SK-N-SH (cell line): ENCODE measurements around the gene ATL3. TPM values are rescaled to one million over a fixed set of nuclear protein-coding genes. Genes with fewer than 3 reads are reported as not detected.

Source experiments
- CTCF ChIA-PET: fragments of 300-600, 350-600 bp; formaldehyde crosslinking; extraction: SDS; loops from one replicate; lab custom pipeline; 2021; lab: Yijun Ruan, JAX
- POLR2A ChIA-PET: fragments of 350-600 bp; sonication (Branson Sonifier 250); formaldehyde crosslinking; extraction: SDS; loops from one replicate; lab custom pipeline; 2020; ENCODE audit warnings: antibody characterized with exemption, inconsistent platforms; lab: Yijun Ruan, JAX
- DNase-seq: peaks from one replicate; pipeline ENCODE4 v3.0.0; 2012
- H2AFZ ChIP-seq: fragments of 200-600 bp; sonication (generic); 2 replicates; pipeline ENCODE4 v1.8.1; 2016; ENCODE audit warnings: antibody characterized with exemption, mild to moderate bottlenecking, low read depth
- H3F3A ChIP-seq: fragments of 200-600 bp; sonication (generic); replicated peaks from 2 replicates; pipeline ENCODE3; 2016; ENCODE audit warnings: antibody characterized with exemption, mild to moderate bottlenecking; ENCODE audit not compliant: insufficient read depth
- H3K27ac ChIP-seq, 2 experiments: fragments of 200-500 bp in 1 of 2; fragments of 200-600 bp in 1 of 2; sonication (Bioruptor generic) in 1 of 2; sonication (generic), shearing (Covaris generic) in 1 of 2; 2 replicates each; pipeline versions ENCODE4 v1.5.1 to v1.6.1; 2014 to 2016; ENCODE audit warnings: low read depth in 2 of 2, inconsistent platforms in 1 of 2, low read length in 1 of 2, mild to moderate bottlenecking in 1 of 2, mixed read lengths in 1 of 2
- H3K27me3 ChIP-seq: fragments of 200-600 bp; sonication (generic), shearing (Covaris generic); 2 replicates; pipeline ENCODE4 v1.6.1; 2016; ENCODE audit warnings: mixed run types; ENCODE audit not compliant: insufficient read depth
- H3K36me3 ChIP-seq, 2 experiments: fragments of 200-500 bp in 1 of 2; fragments of 200-600 bp in 1 of 2; sonication (Bioruptor generic) in 1 of 2; sonication (generic) in 1 of 2; replicated peaks in 1 of 2; 2 replicates each; pipeline versions ENCODE3 to v1.5.1; 2014 to 2016; ENCODE audit warnings: low read length in 1 of 2, mild to moderate bottlenecking in 1 of 2; ENCODE audit not compliant: insufficient read depth in 2 of 2, control insufficient read depth in 1 of 2
- H3K4me1 ChIP-seq, 2 experiments: fragments of 200-500 bp in 1 of 2; fragments of 200-600 bp in 1 of 2; sonication (Bioruptor generic) in 1 of 2; sonication (generic), shearing (Covaris generic) in 1 of 2; 2 replicates each; pipeline versions ENCODE4 v1.5.1 to v1.6.1; 2014 to 2016; ENCODE audit warnings: low read depth in 1 of 2, low read length in 1 of 2, mixed run types in 1 of 2; ENCODE audit not compliant: insufficient read depth in 2 of 2, control insufficient read depth in 1 of 2
- H3K4me2 ChIP-seq: fragments of 200-600 bp; sonication (generic), shearing (Covaris generic); 2 replicates; pipeline ENCODE4 v1.6.1; 2017; ENCODE audit warnings: mixed run types
- H3K4me3 ChIP-seq, 2 experiments: fragments of 200-500 bp in 1 of 2; fragments of 200-600 bp in 1 of 2; sonication (Bioruptor generic) in 1 of 2; sonication (generic), shearing (Covaris generic) in 1 of 2; 2 replicates each; pipeline versions ENCODE4 v1.5.1 to v1.8.1; 2014 to 2016; ENCODE audit warnings: low read depth in 2 of 2, inconsistent platforms in 1 of 2, low read length in 1 of 2, mild to moderate bottlenecking in 1 of 2, mixed read lengths in 1 of 2, moderate library complexity in 1 of 2
- H3K79me2 ChIP-seq: fragments of 200-600 bp; sonication (generic); 2 replicates; pipeline ENCODE4 v1.8.1; 2017; ENCODE audit warnings: mild to moderate bottlenecking; ENCODE audit not compliant: insufficient read depth
- H3K9ac ChIP-seq: fragments of 200-600 bp; sonication (generic); 2 replicates; pipeline ENCODE4 v1.6.1; 2017; ENCODE audit warnings: mixed run types
- H3K9me2 ChIP-seq: fragments of 200-600 bp; sonication (generic); 2 replicates; pipeline ENCODE4 v1.6.1; 2017; ENCODE audit warnings: mixed run types
- H3K9me3 ChIP-seq: fragments of 200-600 bp; sonication (generic); 2 replicates; pipeline ENCODE4 v1.6.1; 2017; ENCODE audit warnings: mixed run types, mild to moderate bottlenecking, moderate library complexity
- H4K20me1 ChIP-seq: fragments of 200-600 bp; sonication (generic); 2 replicates; pipeline ENCODE4 v1.6.1; 2017; ENCODE audit warnings: mild to moderate bottlenecking, mixed run types; ENCODE audit not compliant: insufficient read depth
- FOSL2 ChIP-seq: IDR thresholded peaks from 2 replicates; pipeline ENCODE4 v1.4.0; 2012; ENCODE audit warnings: low read depth, mild to moderate bottlenecking, moderate library complexity, borderline replicate concordance
- GATA2 ChIP-seq: sonication (generic); formaldehyde crosslinking; IDR thresholded peaks from 2 replicates; pipeline ENCODE4 v1.5.0; 2020; ENCODE audit warnings: mild to moderate bottlenecking, missing genetic modification reagents
- RAD21 ChIP-seq: IDR thresholded peaks from 2 replicates; pipeline ENCODE4 v1.6.1; 2012; ENCODE audit warnings: mild to moderate bottlenecking, low read length
- RFX5 ChIP-seq: IDR thresholded peaks from 2 replicates; pipeline ENCODE4 v1.6.1; 2012; ENCODE audit warnings: mild to moderate bottlenecking, improper control_type of control experiment, low read length
- RXRA ChIP-seq: IDR thresholded peaks from 2 replicates; pipeline ENCODE4 v1.4.0; 2012; ENCODE audit warnings: low read depth, mild to moderate bottlenecking, borderline replicate concordance
- SIN3A ChIP-seq: IDR thresholded peaks from 2 replicates; pipeline ENCODE4 v1.6.1; 2012; ENCODE audit warnings: low read depth, mild to moderate bottlenecking, low read length, moderate library complexity, borderline replicate concordance
- SMC3 ChIP-seq: IDR thresholded peaks from 2 replicates; pipeline ENCODE4 v1.6.1; 2012; ENCODE audit warnings: low read depth, low read length, improper control_type of control experiment
- WGBS: methylation state at CpG from one replicate; pipeline ENCODE4 v1.1.6; 2017; ENCODE audit warnings: low lambda C conversion rate; 5-methylcytosine and 5-hydroxymethylcytosine counted together
- polyA plus RNA-seq, 3 experiments: library from polyadenylated mRNA; depleted of rRNA; stranded (reverse); fragments of >200 nt; gene quantifications; 2 replicates each; pipeline ENCODE4 v1.2.3, GENCODE V29; 2012
- TF ChIP-seq, protein P1 (sequence below): fragments of 200-600 bp; sonication (generic); IDR thresholded peaks from 2 replicates; pipeline ENCODE4 v1.6.1; 2017; ENCODE audit warnings: antibody characterized with exemption, mild to moderate bottlenecking, moderate library complexity
- TF ChIP-seq, protein P2 (sequence below): IDR thresholded peaks from 2 replicates; pipeline ENCODE4 v1.4.0; 2012; ENCODE audit warnings: low read depth
- TF ChIP-seq, protein P3 (sequence below): IDR thresholded peaks from 2 replicates; pipeline ENCODE4 v1.6.1; 2012; ENCODE audit warnings: mild to moderate bottlenecking, low read depth, low read length, moderate library complexity

The ATL3 gene
- polyA plus RNA-seq, 1 of the 3 experiments (the other 2 are of a cell fraction): 13.1 TPM

DNA sequence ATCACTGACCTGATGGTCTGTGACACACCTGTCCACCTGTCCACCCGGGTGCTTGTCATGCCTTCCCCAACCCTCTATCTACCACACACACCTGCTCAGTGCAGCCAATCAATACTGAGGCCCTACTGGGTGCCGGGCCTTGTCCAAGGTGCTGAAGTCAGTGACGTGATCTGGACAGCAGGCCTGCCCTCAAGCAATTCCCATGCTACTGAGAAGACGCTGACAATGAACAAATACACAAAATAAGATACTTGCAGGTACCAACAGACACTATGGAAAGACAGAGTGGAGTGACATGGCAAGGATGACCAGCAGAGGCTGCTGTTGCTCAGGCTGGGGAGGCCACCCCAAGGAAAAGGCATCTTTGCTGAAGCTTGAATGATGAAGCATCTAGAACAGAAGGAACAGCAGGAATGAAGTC is 78.2 kb downstream of the ATL3 start:
- Histone ChIP-seq H3K27me3 (no peaks in the 10 kb centered on the region), H3K9me2 (no peaks in the 10 kb centered on the region), H3K4me2 (no peak overlapping the region), H3K9me3 (no peaks in the 10 kb centered on the region), H3K4me1 (no peaks in the 10 kb centered on the region), H3K9ac (no peak overlapping the region), H3K27ac (no peak overlapping the region), H3K79me2 (no peaks in the 10 kb centered on the region), H3F3A (no peaks in the 10 kb centered on the region), H2AFZ (no peak overlapping the region), H3K4me3 (no peak overlapping the region), H4K20me1 (no peaks in the 10 kb centered on the region), H3K36me3 (no peaks in the 10 kb centered on the region)
- peak; percentile 36 for DNase-seq
- CTCF ChIA-PET: interaction anchor here (0.6 to 2.8 kb wide), 11 partner anchors 9 to 145 kb away, joined by 3 to 15 read pairs (median 4); no protein-coding TSS in a partner anchor
- TF ChIP-seq, protein P1, sequence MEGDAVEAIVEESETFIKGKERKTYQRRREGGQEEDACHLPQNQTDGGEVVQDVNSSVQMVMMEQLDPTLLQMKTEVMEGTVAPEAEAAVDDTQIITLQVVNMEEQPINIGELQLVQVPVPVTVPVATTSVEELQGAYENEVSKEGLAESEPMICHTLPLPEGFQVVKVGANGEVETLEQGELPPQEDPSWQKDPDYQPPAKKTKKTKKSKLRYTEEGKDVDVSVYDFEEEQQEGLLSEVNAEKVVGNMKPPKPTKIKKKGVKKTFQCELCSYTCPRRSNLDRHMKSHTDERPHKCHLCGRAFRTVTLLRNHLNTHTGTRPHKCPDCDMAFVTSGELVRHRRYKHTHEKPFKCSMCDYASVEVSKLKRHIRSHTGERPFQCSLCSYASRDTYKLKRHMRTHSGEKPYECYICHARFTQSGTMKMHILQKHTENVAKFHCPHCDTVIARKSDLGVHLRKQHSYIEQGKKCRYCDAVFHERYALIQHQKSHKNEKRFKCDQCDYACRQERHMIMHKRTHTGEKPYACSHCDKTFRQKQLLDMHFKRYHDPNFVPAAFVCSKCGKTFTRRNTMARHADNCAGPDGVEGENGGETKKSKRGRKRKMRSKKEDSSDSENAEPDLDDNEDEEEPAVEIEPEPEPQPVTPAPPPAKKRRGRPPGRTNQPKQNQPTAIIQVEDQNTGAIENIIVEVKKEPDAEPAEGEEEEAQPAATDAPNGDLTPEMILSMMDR: peak; percentile 54
- TF ChIP-seq SMC3 (peak; percentile 47; the same call in 1 of the 2 replicates), FOSL2 (no peak), RAD21 (peak; percentile 73), GATA2 (CRISPR knock-in tag) (no peak), SIN3A (no peak), RFX5 (no peak), RXRA (no peak)
- TF ChIP-seq, protein P2, sequence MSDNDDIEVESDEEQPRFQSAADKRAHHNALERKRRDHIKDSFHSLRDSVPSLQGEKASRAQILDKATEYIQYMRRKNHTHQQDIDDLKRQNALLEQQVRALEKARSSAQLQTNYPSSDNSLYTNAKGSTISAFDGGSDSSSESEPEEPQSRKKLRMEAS: no peak
- TF ChIP-seq, protein P3, sequence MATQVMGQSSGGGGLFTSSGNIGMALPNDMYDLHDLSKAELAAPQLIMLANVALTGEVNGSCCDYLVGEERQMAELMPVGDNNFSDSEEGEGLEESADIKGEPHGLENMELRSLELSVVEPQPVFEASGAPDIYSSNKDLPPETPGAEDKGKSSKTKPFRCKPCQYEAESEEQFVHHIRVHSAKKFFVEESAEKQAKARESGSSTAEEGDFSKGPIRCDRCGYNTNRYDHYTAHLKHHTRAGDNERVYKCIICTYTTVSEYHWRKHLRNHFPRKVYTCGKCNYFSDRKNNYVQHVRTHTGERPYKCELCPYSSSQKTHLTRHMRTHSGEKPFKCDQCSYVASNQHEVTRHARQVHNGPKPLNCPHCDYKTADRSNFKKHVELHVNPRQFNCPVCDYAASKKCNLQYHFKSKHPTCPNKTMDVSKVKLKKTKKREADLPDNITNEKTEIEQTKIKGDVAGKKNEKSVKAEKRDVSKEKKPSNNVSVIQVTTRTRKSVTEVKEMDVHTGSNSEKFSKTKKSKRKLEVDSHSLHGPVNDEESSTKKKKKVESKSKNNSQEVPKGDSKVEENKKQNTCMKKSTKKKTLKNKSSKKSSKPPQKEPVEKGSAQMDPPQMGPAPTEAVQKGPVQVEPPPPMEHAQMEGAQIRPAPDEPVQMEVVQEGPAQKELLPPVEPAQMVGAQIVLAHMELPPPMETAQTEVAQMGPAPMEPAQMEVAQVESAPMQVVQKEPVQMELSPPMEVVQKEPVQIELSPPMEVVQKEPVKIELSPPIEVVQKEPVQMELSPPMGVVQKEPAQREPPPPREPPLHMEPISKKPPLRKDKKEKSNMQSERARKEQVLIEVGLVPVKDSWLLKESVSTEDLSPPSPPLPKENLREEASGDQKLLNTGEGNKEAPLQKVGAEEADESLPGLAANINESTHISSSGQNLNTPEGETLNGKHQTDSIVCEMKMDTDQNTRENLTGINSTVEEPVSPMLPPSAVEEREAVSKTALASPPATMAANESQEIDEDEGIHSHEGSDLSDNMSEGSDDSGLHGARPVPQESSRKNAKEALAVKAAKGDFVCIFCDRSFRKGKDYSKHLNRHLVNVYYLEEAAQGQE: peak; percentile 87
- POLR2A ChIA-PET: no interaction called here
- 90% methylated on average over 4 of the region's 4 CpGs for WGBS
